Skeletal muscle cell (primary cell): Measurements from ENCODE around the gene PROKR1.

ENCODE experiments used
- DNase-seq: peaks from one replicate; pipeline ENCODE4 v3.0.0-alpha.2; 2010; ENCODE audit warnings: low read depth
- H3K4me3 ChIP-seq: 2 replicates; pipeline ENCODE4 v1.5.1; 2011; ENCODE audit warnings: low read depth, mild to moderate bottlenecking, control low read depth, low read length, moderate library complexity

Gene PROKR1

GRCh38 chr2:68692511-68692910, 49.1 kb downstream of the PROKR1 start:
- no peak overlapping the region for H3K4me3 ChIP-seq
- no peak for DNase-seq

- DNase-seq, result no peak
- H3K4me3 ChIP-seq, result no peak overlapping the region
Measured at GRCh38 chr2:68693951-68694350, 50.6 kb downstream of the PROKR1 start.

- H3K4me3 ChIP-seq, result no peak overlapping the region
- DNase-seq, result no peak
Measured at GRCh38 chr2:68695971-68696370, 52.6 kb downstream of the PROKR1 start.

DNA sequence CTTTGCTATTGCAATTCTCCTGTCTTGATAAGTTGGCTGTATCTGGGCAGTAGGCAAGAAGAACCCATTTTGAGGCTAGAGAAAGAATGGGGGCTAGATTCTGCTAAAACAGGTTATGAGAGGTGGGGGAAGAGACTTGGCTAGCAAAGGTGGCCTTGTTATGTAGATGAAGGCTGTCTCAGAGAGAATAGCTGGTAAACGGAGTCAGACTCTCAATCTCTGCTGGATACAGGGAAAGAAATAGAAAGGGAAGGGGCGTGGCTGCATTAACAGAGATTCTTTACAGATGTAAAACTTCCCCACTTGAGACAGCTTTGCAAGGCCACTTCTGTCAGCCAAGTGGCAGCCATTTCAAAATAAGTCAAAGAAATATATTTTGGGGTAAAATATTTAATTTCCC, 53.2 kb downstream of the PROKR1 start:
- DNase-seq, result no peak
- no peak overlapping the region for H3K4me3 ChIP-seq

DNA sequence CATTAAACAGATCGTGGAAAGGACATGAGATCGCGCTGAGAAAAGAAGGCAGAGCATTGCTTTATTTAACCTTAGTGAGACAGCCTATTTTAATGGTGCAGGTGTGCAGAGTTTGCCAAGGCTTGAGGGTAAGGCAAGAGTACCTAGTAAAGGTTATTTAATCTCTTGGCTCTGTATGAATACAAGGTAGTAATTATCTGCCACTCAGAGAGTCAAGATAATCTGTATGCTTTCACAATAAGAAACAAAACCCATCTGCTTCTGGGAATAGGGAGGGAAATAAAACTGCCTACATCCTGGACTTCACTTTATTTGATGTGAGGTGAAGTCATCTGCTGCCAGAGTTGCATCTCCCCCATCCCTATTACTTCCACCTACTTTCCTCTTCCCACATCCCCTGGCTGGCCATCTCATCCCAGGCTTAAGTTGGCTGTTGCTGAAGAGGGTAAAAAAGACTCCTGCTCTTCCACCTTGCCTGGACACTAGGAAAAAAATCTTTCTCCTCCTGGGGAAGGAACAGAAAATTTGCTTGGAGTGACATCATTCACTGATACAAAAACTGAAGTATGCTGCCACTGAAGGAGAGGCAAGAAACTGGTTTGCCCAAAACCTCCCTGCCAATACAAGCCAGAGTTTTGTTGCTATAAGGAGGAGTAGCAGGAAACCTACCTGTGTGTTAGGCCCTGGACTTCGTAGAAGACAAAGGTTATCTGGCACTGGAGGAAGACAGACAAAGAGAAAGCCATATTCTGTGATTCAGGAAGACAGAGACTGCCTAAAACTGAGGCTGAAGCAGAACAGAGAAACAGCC, 55.4 kb downstream of the PROKR1 start:
- DNase-seq, result no peak
- no peak overlapping the region for H3K4me3 ChIP-seq

DNA sequence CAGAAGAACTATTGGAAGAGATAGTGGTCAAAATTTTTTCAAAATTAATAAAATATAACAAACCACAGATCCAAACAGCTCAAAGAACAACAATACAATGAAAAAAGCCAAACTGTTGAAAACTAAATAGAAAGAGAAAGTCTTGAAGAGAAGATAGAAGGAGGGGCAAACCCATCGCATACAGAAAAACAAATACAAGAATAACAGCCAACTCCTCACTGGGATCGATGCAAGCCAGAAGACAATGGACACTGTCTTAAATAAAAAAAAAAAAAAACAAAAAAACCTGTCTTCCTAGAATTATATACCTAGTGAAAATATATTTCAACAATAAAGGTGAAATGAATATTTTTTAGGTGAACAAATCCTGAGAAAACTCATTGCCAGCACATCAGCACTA, 57.2 kb downstream of the PROKR1 start:
- no peak for DNase-seq
- H3K4me3 ChIP-seq, result no peak overlapping the region

DNA sequence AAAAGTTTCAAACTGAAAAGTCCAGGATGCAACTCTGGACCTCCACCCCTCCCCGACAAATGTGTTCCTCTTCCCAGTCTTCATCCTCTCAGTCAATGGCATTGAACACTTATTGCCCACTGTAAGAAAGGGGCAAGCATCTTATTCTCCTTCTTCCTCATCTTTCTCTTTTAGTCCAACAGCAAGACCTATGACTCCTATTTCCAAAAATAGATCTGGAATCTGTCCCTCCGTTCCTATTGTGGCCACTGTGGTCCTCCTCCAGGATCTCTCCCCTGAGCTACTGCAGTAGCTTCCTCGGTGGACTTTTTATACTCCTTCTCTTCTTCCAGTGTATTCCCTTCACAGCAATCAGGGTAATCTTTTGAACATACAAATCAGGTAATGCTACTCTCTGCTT, 63.3 kb downstream of the PROKR1 start:
- no peak overlapping the region for H3K4me3 ChIP-seq
- DNase-seq, result no peak
